SU-DHL-6 (cell line): Measurements from ENCODE around the gene MEAK7.

ENCODE experiments used
- EZH2phosphoT487 ChIP-seq: fragments of 200-600 bp; sonication (generic), shearing (Covaris generic); conservative IDR thresholded peaks from 2 replicates; pipeline ENCODE4 v1.6.1; 2018; ENCODE audit warnings: mild to moderate bottlenecking, antibody characterized with exemption, low read length, moderate library complexity, mixed read lengths
- TF ChIP-seq, protein P1 (sequence below): fragments of 200-600 bp; sonication (generic); IDR thresholded peaks from one replicate; pipeline ENCODE4 v1.5.1; 2017; ENCODE audit warnings: antibody characterized with exemption, mild to moderate bottlenecking, low read length, moderate library complexity; ENCODE audit not compliant: insufficient read depth, poor library complexity, severe bottlenecking

GRCh38 chr16:84508502-84508901 is 4.0 kb upstream of the MEAK7 start:
- TF ChIP-seq, protein P1, sequence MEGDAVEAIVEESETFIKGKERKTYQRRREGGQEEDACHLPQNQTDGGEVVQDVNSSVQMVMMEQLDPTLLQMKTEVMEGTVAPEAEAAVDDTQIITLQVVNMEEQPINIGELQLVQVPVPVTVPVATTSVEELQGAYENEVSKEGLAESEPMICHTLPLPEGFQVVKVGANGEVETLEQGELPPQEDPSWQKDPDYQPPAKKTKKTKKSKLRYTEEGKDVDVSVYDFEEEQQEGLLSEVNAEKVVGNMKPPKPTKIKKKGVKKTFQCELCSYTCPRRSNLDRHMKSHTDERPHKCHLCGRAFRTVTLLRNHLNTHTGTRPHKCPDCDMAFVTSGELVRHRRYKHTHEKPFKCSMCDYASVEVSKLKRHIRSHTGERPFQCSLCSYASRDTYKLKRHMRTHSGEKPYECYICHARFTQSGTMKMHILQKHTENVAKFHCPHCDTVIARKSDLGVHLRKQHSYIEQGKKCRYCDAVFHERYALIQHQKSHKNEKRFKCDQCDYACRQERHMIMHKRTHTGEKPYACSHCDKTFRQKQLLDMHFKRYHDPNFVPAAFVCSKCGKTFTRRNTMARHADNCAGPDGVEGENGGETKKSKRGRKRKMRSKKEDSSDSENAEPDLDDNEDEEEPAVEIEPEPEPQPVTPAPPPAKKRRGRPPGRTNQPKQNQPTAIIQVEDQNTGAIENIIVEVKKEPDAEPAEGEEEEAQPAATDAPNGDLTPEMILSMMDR, result no peak
- no peak for TF ChIP-seq EZH2phosphoT487
